GM23248 (cell line): ENCODE results near the gene ADGB.

ENCODE experiments used
- EZH2 ChIP-seq: fragments of 200-600 bp; sonication (generic); IDR thresholded peaks from 2 replicates; pipeline ENCODE4 v1.6.1; 2018; ENCODE audit warnings: antibody characterized with exemption, mild to moderate bottlenecking; ENCODE audit not compliant: insufficient read depth, poor library complexity, severe bottlenecking
- EZH2phosphoT487 ChIP-seq: fragments of 200-600 bp; sonication (generic); IDR thresholded peaks from 2 replicates; pipeline ENCODE4 v1.6.1; 2018; ENCODE audit warnings: antibody characterized with exemption, moderate library complexity, mild to moderate bottlenecking, low read depth; ENCODE audit not compliant: insufficient read depth

GRCh38 chr6:146719387-146719786, 120.6 kb downstream of the ADGB start:
- no peak for TF ChIP-seq EZH2
- TF ChIP-seq EZH2phosphoT487 = no peak
